HEK293T (cell line): Measurements from ENCODE around the gene AP2A2.

Experiments
- ARNT ChIP-seq: fragments of 450-650 bp; IDR thresholded peaks from 2 replicates; pipeline ENCODE4 v1.6.1; 2017; ENCODE audit warnings: mild to moderate bottlenecking
- ELF4 ChIP-seq: fragments of 450-650 bp; IDR thresholded peaks from 2 replicates; pipeline ENCODE4 v1.6.1; 2017; ENCODE audit warnings: antibody characterized with exemption
- FOXK2 ChIP-seq: fragments of 450-650 bp; IDR thresholded peaks from 2 replicates; pipeline ENCODE4 v1.6.1; 2016; ENCODE audit warnings: mild to moderate bottlenecking
- L3MBTL2 ChIP-seq: fragments of 450-650 bp; conservative IDR thresholded peaks from 2 replicates; pipeline ENCODE4 v1.6.1; 2016; ENCODE audit warnings: mild to moderate bottlenecking
- NFRKB ChIP-seq: fragments of 450-650 bp; IDR thresholded peaks from 2 replicates; pipeline ENCODE4 v1.6.1; 2016; ENCODE audit warnings: mild to moderate bottlenecking, moderate library complexity
- SP1 ChIP-seq: fragments of 450-650 bp; IDR thresholded peaks from 2 replicates; pipeline ENCODE4 v1.6.1; 2017
- TF ChIP-seq, protein P1 (sequence below): fragments of 450-650 bp; IDR thresholded peaks from 2 replicates; pipeline ENCODE4 v1.6.1; 2016

DNA sequence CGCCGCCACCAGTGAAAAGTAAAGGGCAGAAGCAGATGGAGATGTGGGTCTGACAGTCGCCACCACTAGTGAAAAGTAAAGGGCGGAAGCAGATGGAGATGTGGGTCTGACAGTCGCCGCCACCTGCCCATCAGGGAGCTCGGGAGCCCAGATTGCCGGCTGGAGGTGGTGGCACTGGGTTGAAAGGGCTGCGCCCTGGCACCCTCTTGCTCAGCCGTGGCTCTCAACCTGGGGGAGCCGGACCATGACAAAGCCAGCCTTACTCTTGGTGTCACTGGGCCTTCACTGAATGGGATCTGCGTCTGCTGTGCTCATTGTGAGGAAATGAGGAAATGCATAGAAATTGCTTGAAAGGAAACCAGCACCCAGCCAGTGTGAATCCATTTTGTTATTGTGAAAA is 36.3 kb downstream of the AP2A2 start:
- TF ChIP-seq ARNT, result no peak
- no peak for TF ChIP-seq FOXK2
- TF ChIP-seq L3MBTL2, result no peak
- TF ChIP-seq, protein P1, sequence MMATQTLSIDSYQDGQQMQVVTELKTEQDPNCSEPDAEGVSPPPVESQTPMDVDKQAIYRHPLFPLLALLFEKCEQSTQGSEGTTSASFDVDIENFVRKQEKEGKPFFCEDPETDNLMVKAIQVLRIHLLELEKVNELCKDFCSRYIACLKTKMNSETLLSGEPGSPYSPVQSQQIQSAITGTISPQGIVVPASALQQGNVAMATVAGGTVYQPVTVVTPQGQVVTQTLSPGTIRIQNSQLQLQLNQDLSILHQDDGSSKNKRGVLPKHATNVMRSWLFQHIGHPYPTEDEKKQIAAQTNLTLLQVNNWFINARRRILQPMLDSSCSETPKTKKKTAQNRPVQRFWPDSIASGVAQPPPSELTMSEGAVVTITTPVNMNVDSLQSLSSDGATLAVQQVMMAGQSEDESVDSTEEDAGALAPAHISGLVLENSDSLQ, result no peak
- no peak for TF ChIP-seq NFRKB
- TF ChIP-seq ELF4, result no peak
- TF ChIP-seq SP1, result no peak
